Epidermal melanocyte (primary cell): ENCODE measurements around the gene KNOP1.
"Not testable (repeated sequence)": the region's sequence is repeated elsewhere in the genome, so short reads cannot be mapped to it uniquely, and the experiment has no call there.

ENCODE experiments used
- DNase-seq: peaks from one replicate; pipeline ENCODE4 v3.0.0; 2011; ENCODE audit warnings: low spot score; ENCODE audit not compliant: insufficient read length

The KNOP1 gene

DNA sequence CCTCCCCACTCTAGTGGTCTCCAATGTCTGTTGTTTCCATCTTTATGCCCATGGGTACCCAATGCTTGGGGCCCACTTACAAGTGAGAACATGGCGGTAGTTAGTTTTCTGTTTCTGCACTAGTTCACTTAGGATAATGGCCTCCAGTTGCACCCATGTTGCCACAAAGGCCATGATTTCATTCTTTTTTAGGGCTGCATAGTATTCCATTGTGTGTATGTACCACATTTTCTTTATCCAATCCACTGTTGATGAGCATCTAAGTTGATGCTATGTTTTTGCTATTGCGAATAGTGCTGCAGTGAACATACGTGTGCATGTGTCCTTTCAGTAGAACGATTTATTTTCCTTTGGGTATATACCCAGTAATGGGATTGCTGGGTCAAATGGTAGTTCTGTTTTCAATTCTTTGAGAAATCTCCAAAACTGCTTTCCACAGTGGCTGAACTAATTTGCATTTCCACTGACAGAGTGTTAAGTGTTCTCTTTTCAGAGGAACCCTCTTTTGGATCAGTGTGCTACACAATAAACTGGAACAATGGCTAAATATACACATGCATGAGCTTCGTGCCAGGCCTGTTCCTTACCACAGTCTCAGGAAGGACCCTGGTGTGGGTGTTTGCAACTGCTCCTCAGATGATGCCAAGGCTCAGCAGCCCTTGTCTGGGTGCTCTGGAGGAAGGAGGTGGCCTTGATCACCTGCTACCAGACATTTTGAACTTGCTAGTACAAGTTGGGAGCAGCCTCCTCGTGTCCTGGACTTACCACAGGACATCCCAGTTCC is 34.4 kb downstream of the KNOP1 start:
- DNase-seq, result no peak

DNA sequence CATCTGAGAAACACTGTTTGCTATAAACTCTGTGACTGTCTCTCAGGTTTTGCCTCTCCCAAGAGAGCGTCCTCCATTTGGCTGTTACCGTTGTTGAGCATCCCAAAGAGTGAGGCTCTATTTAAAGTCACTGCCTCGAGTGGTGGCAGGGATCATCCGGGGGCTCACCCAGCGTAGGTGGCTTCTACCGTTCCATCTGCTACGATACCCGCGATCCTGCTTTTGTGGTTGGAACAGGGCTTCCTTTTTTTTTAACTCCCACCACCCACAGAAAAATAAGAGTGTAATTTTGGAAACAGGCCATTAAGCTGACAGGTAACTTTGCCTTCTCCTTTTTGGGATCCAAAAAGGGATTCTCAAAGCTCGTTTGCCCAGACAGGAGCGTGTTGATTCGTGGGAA is 36.4 kb downstream of the KNOP1 start:
- no peak for DNase-seq

DNA sequence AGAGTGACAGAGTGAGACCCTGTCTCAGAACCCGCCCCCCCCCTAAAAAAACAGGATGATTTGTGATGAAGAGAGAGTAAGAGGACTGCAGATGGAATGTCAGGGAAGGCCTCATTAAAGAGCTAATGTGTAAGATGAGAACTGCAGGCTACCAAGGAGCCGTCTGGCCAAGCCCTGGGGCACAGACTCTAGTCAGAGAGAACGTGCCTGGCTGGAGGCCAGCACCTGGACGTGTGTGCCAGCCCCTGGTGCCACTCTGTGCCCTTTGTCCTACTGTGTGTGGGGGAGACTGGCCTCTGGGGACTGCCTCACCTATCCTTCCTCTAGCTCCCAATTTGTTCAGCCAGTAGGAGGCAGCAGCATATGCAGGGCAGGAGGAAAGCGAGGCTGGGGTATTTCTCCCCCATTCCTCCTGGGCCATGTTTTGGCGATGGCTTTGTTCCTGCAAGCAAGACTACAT is 37.1 kb downstream of the KNOP1 start:
- DNase-seq, result no peak

DNA sequence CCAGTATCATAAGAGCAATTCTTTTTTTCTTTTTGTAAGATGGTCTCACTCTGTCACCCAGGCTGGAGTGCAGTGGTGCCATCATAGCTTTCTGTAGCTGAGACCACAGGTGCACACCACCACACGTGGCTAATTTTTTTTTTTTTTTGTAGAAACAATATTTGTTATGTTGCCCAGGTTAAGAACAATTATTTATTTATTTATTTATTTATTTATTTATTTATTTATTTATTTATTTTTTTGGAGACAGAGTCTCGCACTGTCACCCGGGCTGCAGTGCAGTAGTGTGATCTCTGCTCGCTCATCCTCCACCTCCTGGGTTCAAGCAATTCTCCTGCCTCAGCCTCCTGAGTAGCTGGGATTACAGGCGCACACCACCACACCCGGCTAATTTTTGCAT is 38.7 kb downstream of the KNOP1 start:
- not testable (repeated sequence) for DNase-seq

DNA sequence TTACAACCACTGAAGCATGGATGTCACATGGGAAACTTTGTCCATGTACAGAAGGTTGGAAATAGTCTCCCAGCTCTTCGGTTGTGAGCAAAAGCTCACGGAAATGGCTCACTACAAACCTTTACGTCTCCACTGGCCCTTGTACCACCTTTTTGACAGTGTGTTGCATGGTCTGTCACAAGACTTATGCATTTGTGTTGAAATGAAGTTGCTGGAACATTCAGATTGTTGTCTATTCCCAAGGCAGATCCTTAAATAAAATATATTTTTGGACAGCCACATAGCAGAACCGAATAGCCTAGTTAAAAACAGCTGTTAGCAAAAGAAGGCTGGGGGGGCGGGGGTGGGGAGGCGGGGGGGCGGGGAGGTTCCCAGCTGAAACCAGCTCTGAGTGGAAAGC is 39.2 kb downstream of the KNOP1 start:
- DNase-seq, result no peak

DNA sequence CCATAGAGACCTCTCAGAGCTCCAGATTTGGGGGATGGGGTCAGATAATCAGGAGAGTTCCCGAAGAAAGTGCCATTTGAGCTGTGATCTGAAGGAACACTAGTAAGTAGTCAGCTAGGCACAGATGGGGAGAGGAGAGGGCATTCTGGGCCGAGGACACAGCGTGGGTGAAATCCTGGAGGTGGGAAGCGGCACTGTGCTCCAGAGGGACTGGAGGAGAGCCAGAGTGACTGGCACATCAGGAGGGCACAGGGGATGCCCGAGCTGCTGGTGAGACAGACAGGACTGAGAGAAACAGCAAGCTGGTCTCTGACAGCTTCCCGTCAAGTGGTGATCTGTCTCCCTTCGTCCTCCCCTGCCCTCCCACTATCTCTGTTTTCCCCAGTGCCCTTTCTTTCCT is 40.6 kb downstream of the KNOP1 start:
- no peak for DNase-seq

DNA sequence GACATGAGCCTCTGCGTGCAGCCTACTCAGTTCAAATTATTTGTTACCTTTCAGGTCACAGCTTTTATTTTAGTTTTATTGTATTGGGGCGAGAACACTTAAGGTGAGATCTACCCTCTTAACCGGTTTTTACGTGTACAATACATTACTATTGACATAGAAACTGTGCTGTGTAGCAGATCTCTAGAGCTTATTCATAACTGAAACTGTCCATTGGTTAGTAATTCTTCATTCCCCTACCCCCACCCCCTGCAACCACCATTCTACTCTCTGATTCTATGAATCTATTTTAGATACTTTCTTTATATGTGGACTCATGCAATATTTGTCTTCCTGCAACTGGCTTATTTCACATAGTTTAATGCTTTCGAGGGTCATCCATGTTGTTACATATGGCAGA is 43.5 kb downstream of the KNOP1 start:
- no peak for DNase-seq

DNA sequence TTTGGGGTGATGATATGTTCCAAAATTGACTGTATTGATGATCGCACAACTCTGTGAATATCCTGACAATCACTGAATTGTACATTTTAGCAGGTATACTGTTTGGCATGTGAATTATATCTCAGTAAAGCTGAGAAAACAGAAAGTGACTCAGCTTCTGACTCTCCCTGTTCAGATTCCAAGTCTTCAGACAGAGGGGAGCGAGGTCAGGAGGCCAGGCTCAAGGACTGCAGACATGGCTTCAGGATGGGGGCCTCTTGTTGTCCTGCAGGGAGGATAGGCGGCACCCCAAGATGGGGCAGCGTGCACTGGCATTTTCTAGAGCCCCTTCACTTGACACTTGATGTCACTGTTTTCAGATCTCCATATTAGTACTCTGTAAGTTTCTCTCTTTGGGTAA is 45.6 kb downstream of the KNOP1 start:
- DNase-seq, result no peak

DNA sequence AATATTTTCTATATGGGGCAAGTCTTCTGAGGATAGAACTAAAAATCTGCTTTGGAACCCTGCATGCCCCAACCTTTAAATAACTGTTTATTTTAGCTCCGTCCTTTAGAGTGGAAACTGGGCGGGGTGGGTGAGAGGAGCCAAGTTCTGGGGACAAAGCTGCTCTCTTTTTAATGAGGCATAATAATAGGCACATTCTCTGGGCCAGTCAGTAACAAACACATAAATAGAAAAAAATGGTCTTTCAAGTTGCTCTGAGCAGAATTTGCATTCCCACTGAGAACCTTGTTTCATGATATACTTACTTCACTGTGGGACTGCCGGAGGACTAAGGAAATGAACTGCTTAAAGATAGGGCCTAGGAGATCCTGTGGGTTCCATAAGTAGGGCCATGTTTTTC is 51.5 kb downstream of the KNOP1 start:
- no peak for DNase-seq

DNA sequence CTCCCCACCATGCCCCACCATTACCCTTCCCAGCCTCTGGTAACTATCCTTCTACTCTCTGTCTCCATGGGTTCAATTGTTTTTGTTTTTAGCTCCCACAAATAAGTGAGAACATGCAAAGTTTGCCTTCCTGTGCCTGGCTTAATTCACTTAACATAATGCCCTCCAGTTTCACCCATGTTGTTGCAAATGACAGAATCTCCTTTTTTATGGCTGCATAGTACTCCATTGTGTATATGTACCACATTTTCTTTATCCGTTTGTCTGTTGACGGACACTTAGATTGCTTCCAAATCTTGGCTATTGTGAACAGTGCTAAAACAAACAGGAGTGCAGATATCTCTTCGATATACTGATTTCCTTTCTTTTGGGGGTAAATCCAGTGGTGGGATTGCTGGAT is 52.7 kb downstream of the KNOP1 start:
- DNase-seq, result not testable (repeated sequence)

DNA sequence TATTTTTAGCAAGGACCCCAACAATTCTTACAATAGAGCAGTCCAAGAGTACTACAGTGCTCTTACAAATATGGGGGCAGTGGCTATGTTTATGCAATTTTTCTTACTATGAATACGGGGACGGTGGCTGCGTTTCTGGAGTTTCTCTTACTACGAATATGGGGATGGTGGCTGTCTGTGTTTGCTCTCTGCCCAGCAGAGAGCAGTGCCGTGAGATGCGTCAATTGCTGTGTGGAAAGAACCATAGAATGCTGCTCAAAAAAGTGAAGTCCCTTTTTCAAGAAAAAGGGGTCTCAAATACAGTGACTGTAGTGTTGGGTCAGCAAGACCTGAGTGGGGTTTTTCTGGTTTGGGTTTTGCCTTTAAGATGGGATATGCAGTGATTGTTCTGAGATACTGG is 53.9 kb downstream of the KNOP1 start:
- DNase-seq, result no peak

DNA sequence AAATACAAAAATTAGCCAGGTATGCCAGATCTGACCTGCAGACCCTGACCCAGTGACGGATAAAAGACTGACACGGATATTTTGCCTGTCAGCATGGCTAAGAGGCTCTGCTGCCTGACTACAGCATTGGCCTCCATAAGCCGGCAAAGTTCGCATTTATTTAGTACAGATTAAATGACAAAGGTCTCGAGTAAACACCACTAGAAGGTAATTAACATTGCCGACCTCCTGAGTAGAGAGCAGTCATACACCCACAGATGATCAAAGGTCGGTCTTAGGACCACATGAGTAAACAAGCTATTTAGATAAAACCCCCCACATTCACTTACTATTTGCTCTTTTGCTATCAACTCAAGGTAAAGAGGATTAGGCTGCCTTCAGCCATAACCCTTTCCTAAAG is 55.7 kb downstream of the KNOP1 start:
- DNase-seq, result no peak

DNA sequence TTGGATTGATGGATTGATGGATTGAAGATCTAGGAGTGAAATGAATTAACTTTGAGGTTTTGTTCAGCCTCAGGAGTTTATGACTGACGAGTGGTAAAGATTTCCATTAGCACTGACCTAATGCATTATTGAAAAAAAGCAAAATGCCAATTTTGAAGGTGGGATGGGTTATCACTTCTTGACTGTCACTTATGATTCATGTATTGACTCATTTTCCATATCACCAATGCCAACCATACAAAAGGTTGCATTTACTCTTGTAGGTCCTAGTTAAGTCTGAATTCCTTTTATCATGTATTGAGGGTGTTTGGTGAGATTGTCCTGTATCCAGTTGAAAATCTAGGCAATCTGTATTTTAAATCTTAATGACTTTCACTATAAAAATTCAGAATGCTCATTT is 57.6 kb downstream of the KNOP1 start:
- no peak for DNase-seq

DNA sequence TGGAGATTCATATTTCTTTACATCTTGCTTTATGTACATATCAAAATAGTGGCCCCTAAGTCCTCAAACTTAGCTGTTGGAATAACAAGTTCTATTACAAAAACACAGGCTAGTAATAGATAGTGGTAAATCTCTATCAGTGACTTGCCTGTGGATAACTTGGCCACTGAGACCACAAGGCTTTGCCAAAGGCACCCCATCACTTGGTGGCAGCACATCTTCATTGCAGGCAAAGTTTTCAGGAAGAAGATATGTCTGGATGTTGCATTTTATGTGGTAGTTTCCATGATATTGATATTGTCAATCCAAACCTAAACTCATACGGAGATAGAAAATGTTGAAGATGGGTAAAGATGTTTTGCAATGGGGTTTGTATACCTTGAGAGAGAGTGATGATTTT is 58.5 kb downstream of the KNOP1 start:
- no peak for DNase-seq

DNA sequence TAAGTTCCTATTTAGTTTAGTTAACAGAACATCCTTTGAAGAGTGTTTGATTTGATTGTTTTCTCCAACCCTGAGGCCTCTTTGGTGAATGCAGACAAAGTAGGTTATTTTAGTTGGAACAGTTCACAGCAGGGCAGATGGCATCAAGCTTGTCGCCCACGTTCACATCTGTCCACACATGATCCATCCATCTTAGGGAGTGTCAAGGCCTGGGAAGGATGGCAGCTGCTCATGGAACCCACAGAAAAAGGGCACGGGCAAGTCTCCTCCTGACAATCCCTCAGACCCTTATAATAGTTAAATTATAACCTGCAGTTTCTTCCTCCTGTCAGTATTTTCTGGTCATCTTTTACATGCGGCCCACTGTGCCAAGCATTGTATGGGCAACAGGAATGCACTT is 60.2 kb downstream of the KNOP1 start:
- DNase-seq, result no peak

DNA sequence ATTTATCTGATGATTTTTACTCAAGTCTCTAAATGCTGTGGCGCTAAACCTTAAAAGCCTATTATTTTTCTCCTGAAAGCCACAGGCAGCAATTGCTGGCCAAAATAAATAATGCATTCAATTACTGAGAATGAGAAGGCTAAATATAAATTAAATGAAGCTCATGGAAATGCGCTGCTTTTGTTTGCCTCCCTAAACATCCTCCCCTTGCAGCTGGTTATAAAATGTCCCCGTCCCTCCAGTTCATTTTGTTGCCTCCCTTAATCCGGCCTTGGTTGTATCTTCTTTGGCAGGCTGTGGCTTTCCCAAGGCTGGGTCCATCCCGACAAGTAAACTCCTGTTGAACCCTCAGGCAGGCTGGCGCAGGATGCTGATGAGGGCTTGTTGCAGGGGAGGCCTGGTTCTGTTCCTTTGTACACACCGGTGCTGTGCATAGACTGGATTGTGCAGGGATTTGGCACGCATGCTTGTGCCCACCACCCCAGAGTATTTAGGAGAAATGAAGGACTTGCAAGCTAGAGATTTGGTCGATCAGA is 62.7 kb downstream of the KNOP1 start:
- no peak for DNase-seq

DNA sequence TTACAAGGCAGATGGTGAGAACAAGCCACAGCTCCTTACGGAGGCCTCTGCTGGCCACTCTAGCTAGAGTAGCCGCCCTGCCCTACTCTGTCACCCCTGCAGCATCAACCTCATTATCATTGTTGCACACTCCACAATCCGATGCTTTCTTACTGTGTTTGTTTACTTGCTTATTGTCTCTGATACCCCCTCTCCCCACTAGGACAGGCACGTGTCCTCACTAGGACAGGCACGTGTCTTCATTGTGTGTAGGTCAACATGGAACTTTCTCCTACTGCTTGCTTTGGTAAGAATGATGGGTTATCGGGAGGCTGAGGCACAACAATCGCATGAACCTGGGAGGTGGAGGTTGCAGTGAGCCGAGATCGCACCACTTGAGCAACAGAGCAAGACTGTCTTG is 63.9 kb downstream of the KNOP1 start:
- no peak for DNase-seq
